HCT116 (cell line): ENCODE data around the gene ANXA10. TPM values are rescaled to one million over a fixed set of nuclear protein-coding genes. Genes with fewer than 3 reads are reported as not detected.

Experiments used
- ATAC-seq: fragments of 200-7000 bp; cut with Tn5 transposase; 2 replicates; pipeline ENCODE4 v1.9.1; 2020; ENCODE audit warnings: mild to moderate bottlenecking, moderate library complexity
- BruUV-seq: library from RNA; stranded (reverse); fragments of 400-500 nt; replicated peaks from 2 replicates; lab custom pipeline; 2021; lab: Mats Ljungman, UMichigan
- CTCF ChIA-PET: fragments of 300-600 bp; sonication (Branson Sonifier 250); formaldehyde crosslinking; loops from one replicate; lab custom pipeline; 2021; ENCODE audit warnings: antibody characterized with exemption; lab: Charles Lee
- POLR2A ChIA-PET: fragments of 300-600, 350-600 bp; sonication (Branson Sonifier 250); formaldehyde crosslinking; loops from one replicate; lab custom pipeline; 2021; ENCODE audit warnings: antibody characterized with exemption; lab: Charles Lee
- RAD21 ChIA-PET, 2 experiments: fragments of 300-600 bp; sonication (Branson Sonifier 250); formaldehyde crosslinking; loops; one replicate each; lab custom pipeline; 2023; ENCODE audit warnings: low total read pairs in 2 of 2; ENCODE audit not compliant: uncharacterized antibody in 2 of 2, unreplicated experiment in 2 of 2, low non-redundant PET in 1 of 2; lab: Charles Lee
- DNase-seq: peaks from one replicate; pipeline ENCODE4 v3.0.0-alpha.2; 2010; ENCODE audit warnings: low read depth, low spot score
- H2AFZ ChIP-seq: fragments of 200-600 bp; shearing (Covaris generic), sonication (generic); 2 replicates; pipeline ENCODE4 v1.6.1; 2017; ENCODE audit warnings: low read depth, mixed run types, mixed read lengths, antibody characterized with exemption, low read length; ENCODE audit not compliant: poor library complexity, severe bottlenecking
- H3K27ac ChIP-seq: 2 replicates; pipeline ENCODE4 v1.5.1; 2012; ENCODE audit warnings: low read depth, low read length
- H3K27me3 ChIP-seq: fragments of 200-600 bp; sonication (generic); 2 replicates; pipeline ENCODE4 v1.6.1; 2016; ENCODE audit warnings: mixed run types, low read length, mixed read lengths; ENCODE audit not compliant: insufficient read depth
- H3K36me3 ChIP-seq, 2 experiments: fragments of 200-500 bp in 1 of 2; fragments of 200-600 bp in 1 of 2; sonication (Bioruptor generic) in 1 of 2; sonication (generic) in 1 of 2; 2 replicates each; pipeline versions ENCODE4 v1.5.1 to v1.6.1; 2014 to 2016; ENCODE audit warnings: low read length in 2 of 2, inconsistent platforms in 1 of 2, mixed read lengths in 1 of 2, mixed run types in 1 of 2; ENCODE audit not compliant: insufficient read depth in 2 of 2, control insufficient read depth in 1 of 2
- H3K4me1 ChIP-seq, 2 experiments: fragments of 200-600 bp in 1 of 2; sonication (generic) in 1 of 2; 2 replicates each; pipeline versions ENCODE4 v1.5.1 to v1.6.1; 2012 to 2017; ENCODE audit warnings: low read length in 2 of 2, inconsistent platforms in 1 of 2, mild to moderate bottlenecking in 1 of 2, mixed read lengths in 1 of 2, mixed run types in 1 of 2, moderate library complexity in 1 of 2; ENCODE audit not compliant: insufficient read depth in 2 of 2, control insufficient read depth in 1 of 2
- H3K4me2 ChIP-seq: fragments of 200-600 bp; sonication (generic); 2 replicates; pipeline ENCODE4 v1.6.1; 2017; ENCODE audit warnings: mixed run types, low read length, mixed read lengths
- H3K4me3 ChIP-seq, 2 experiments: fragments of 200-600 bp in 1 of 2; sonication (generic) in 1 of 2; replicated peaks in 1 of 2; 2 replicates each; pipeline ENCODE4 v1.5.1; 2011 to 2016; ENCODE audit warnings: low read length in 2 of 2, control low read depth in 1 of 2, low read depth in 1 of 2, mild to moderate bottlenecking in 1 of 2, mixed read lengths in 1 of 2, mixed run types in 1 of 2
- H3K79me2 ChIP-seq: fragments of 200-600 bp; sonication (generic); 2 replicates; pipeline ENCODE4 v1.6.1; 2017; ENCODE audit warnings: mild to moderate bottlenecking, mixed run types, low read length, moderate library complexity, mixed read lengths; ENCODE audit not compliant: insufficient read depth
- H3K9ac ChIP-seq: fragments of 200-600 bp; sonication (generic); 2 replicates; pipeline ENCODE4 v1.6.1; 2016; ENCODE audit warnings: low read length, mixed read lengths
- H3K9me2 ChIP-seq: fragments of 200-600 bp; sonication (generic), shearing (Covaris generic); 2 replicates; pipeline ENCODE4 v1.6.1; 2017; ENCODE audit warnings: mixed run types, mild to moderate bottlenecking, moderate library complexity; ENCODE audit not compliant: insufficient read depth
- H3K9me3 ChIP-seq, 2 experiments: fragments of 200-500 bp in 1 of 2; fragments of 200-600 bp in 1 of 2; sonication (Bioruptor generic) in 1 of 2; sonication (generic) in 1 of 2; 2 replicates each; pipeline ENCODE4 v1.6.1; 2014 to 2017; ENCODE audit warnings: low read length in 2 of 2, mixed read lengths in 2 of 2, inconsistent platforms in 1 of 2, low read depth in 1 of 2, mild to moderate bottlenecking in 1 of 2, mixed run types in 1 of 2, moderate library complexity in 1 of 2; ENCODE audit not compliant: control insufficient read depth in 1 of 2, insufficient read depth in 1 of 2
- H4K20me1 ChIP-seq: fragments of 200-600 bp; sonication (generic), shearing (Covaris generic); 2 replicates; pipeline ENCODE4 v1.6.1; 2017; ENCODE audit warnings: mixed run types, mild to moderate bottlenecking, moderate library complexity; ENCODE audit not compliant: insufficient read depth
- ATF3 ChIP-seq: IDR thresholded peaks from 2 replicates; pipeline ENCODE4 v1.6.1; 2012
- CBX3 ChIP-seq: IDR thresholded peaks from 2 replicates; pipeline ENCODE4 v1.6.1; 2012; ENCODE audit warnings: low read depth
- CEBPB ChIP-seq: IDR thresholded peaks from 2 replicates; pipeline ENCODE4 v1.6.1; 2012; ENCODE audit warnings: low read depth
- ELF1 ChIP-seq: IDR thresholded peaks from 2 replicates; pipeline ENCODE4 v1.6.1; 2012; ENCODE audit warnings: low read depth, borderline replicate concordance
- EZH2phosphoT487 ChIP-seq: fragments of 200-600 bp; IDR thresholded peaks from 2 replicates; pipeline ENCODE4 v1.6.1; 2018; ENCODE audit warnings: antibody characterized with exemption, borderline replicate concordance
- FOSL1 ChIP-seq: IDR thresholded peaks from 2 replicates; pipeline ENCODE4 v1.6.1; 2012; ENCODE audit warnings: low read depth
- JUND ChIP-seq: IDR thresholded peaks from 2 replicates; pipeline ENCODE4 v1.6.1; 2012
- POLR2A ChIP-seq: IDR thresholded peaks from 2 replicates; pipeline ENCODE4 v1.7.0; 2011; ENCODE audit warnings: borderline replicate concordance; ENCODE audit not compliant: insufficient read depth, insufficient read length; ENCODE audit errors: extremely low read depth
- POLR2AphosphoS5 ChIP-seq: IDR thresholded peaks from 2 replicates; pipeline ENCODE4 v1.6.1; 2011; ENCODE audit warnings: mild to moderate bottlenecking, low read depth, low read length, moderate library complexity
- RAD21 ChIP-seq: IDR thresholded peaks from 2 replicates; pipeline ENCODE4 v1.6.1; 2012; ENCODE audit warnings: low read depth, mild to moderate bottlenecking
- SIN3A ChIP-seq: IDR thresholded peaks from 2 replicates; pipeline ENCODE4 v1.6.1; 2012; ENCODE audit warnings: low read depth
- SP1 ChIP-seq: IDR thresholded peaks from 2 replicates; pipeline ENCODE4 v1.6.1; 2012; ENCODE audit warnings: low read depth
- SRF ChIP-seq: IDR thresholded peaks from 2 replicates; pipeline ENCODE4 v1.6.1; 2012; ENCODE audit warnings: low read depth
- YY1 ChIP-seq: IDR thresholded peaks from 2 replicates; pipeline ENCODE4 v1.6.1; 2011; ENCODE audit warnings: low read length, low read depth, moderate library complexity, mild to moderate bottlenecking; ENCODE audit not compliant: insufficient replicate concordance; ENCODE audit errors: extremely low read depth
- ZBTB33 ChIP-seq: IDR thresholded peaks from 2 replicates; pipeline ENCODE4 v1.6.1; 2011; ENCODE audit warnings: mild to moderate bottlenecking, low read length, moderate library complexity; ENCODE audit not compliant: insufficient replicate concordance; ENCODE audit errors: extremely low read depth
- ZFX ChIP-seq: fragments of 450-650 bp; IDR thresholded peaks from 2 replicates; pipeline ENCODE4 v1.6.1; 2017
- intact Hi-C: fragments of 100-400 bp; cut with micrococcal nuclease; formaldehyde crosslinking; loops from 2 replicates; pipeline ENCODE4 v1.10.0; 2022
- total RNA-seq: library from RNA; stranded (reverse); gene quantifications from one replicate; pipeline ENCODE4 v1.2.1, GENCODE V29; 2021; ENCODE audit not compliant: unreplicated experiment

Gene ANXA10
- total RNA-seq, 1 experiment from 2014 or later = 15.1 TPM

- Histone ChIP-seq H3K36me3 (peaks cover 0 to 24% of the 10 kb centered on the region in 2 experiments; a peak in 1 of 4 replicates), H3K4me2 (no peak overlapping the region), H3K4me3 (no peak overlapping the region), H3K79me2 (no peaks in the 10 kb centered on the region), H4K20me1 (no peaks in the 10 kb centered on the region), H3K9ac (no peak overlapping the region), H3K4me1 (peaks cover 25 to 37% of the 10 kb centered on the region in 2 experiments), H3K9me2 (no peaks in the 10 kb centered on the region; the same call in 1 of the 2 replicates), H3K27ac (peak overlapping the region; percentile 97), H3K9me3 (no peaks in the 10 kb centered on the region), H2AFZ (peak overlapping the region; percentile 59), H3K27me3 (no peaks in the 10 kb centered on the region)
- no peak for ATAC-seq
- no TSS peak for BruUV-seq
- ChIA-PET POLR2A (no interaction called here), CTCF (no interaction called here), RAD21 (no interaction called here)
- TF ChIP-seq SRF (no peak), SP1 (0 out of 2 replicates have a peak, but pooled peaks have one; percentile 24)
- no peak for DNase-seq
- intact Hi-C loops = no loop called here
These were observed 10.1 kb downstream of the ANXA10 start for GRCh38 chr4:168102403-168102802.

- no peaks in the 10 kb centered on the region for H3K9me2 ChIP-seq
- POLR2A ChIA-PET = no interaction called here
- H3K4me1 ChIP-seq = 0 out of 4 replicates have a peak, but pooled peaks cover 0 to 5% of the 10 kb centered on the region in 2 experiments
- BruUV-seq = no TSS peak
- no peak overlapping the region for H3K4me3 ChIP-seq
- DNase-seq (no peak), ATAC-seq (no peak)
- no peaks in the 10 kb centered on the region for H3K27me3 ChIP-seq
- H3K9ac ChIP-seq = no peak overlapping the region
- RAD21 ChIA-PET = no interaction called here
- CTCF ChIA-PET = no interaction called here
- no peak overlapping the region for H3K4me2 ChIP-seq
- intact Hi-C loops = no loop called here
- no peaks in the 10 kb centered on the region for H3K79me2 ChIP-seq
- no peaks in the 10 kb centered on the region for H4K20me1 ChIP-seq
- peaks cover 0 to 5% of the 10 kb centered on the region in 2 experiments; a peak in 1 of 4 replicates for H3K36me3 ChIP-seq
- peak overlapping the region; percentile 14; the same call in 1 of the 2 replicates for H3K27ac ChIP-seq
- no peak for TF ChIP-seq RAD21
- no peak for TF ChIP-seq POLR2AphosphoS5
- TF ChIP-seq YY1 = no peak
- TF ChIP-seq EZH2phosphoT487 = no peak
- TF ChIP-seq POLR2A = no peak
- TF ChIP-seq SIN3A = no peak
- no peak for TF ChIP-seq ELF1
- no peak for TF ChIP-seq FOSL1
- no peak for TF ChIP-seq JUND
- TF ChIP-seq ZFX = no peak
- no peak for TF ChIP-seq ZBTB33
- no peak for TF ChIP-seq CBX3
- TF ChIP-seq ATF3 = no peak
- TF ChIP-seq CEBPB = no peak
- no peaks in the 10 kb centered on the region for H3K9me3 ChIP-seq
- H2AFZ ChIP-seq = no peak overlapping the region
These were observed 17.2 kb downstream of the ANXA10 start for GRCh38 chr4:168109527-168109926.
